PC-9 (cell line): ENCODE data around the gene NFKB2. TPM values are rescaled to one million over a fixed set of nuclear protein-coding genes. Genes with fewer than 3 reads are reported as not detected.

Source experiments
- BruUV-seq: library from RNA; stranded (reverse); fragments of 400-500 nt; replicated peaks from 2 replicates; lab custom pipeline; 2021; lab: Mats Ljungman, UMichigan
- CTCF ChIA-PET: fragments of 300-600 bp; sonication (Branson Sonifier 250); formaldehyde crosslinking; loops from one replicate; lab custom pipeline; 2022; ENCODE audit warnings: antibody characterized with exemption; lab: Charles Lee
- POLR2A ChIA-PET: fragments of 300-600 bp; sonication (Branson Sonifier 250); formaldehyde crosslinking; loops from one replicate; lab custom pipeline; 2022; ENCODE audit warnings: antibody characterized with exemption; ENCODE audit not compliant: unreplicated experiment; lab: Charles Lee
- DNase-seq, 2 experiments: peaks; one replicate each; pipeline versions ENCODE4 v3.0.0 to v3.0.0-alpha.2; 2015 to 2022; ENCODE audit warnings: mixed read lengths in 1 of 2
- H2AFZ ChIP-seq: fragments of 200-600 bp; sonication (generic); 2 replicates; pipeline ENCODE4 v1.8.1; 2017; ENCODE audit warnings: antibody characterized with exemption
- H3F3A ChIP-seq: fragments of 200-600 bp; sonication (generic); 2 replicates; pipeline ENCODE4 v1.8.1; 2017; ENCODE audit warnings: antibody characterized with exemption, mild to moderate bottlenecking, low read depth; ENCODE audit not compliant: insufficient read depth
- H3K27ac ChIP-seq: fragments of 200-600 bp; sonication (generic); 2 replicates; pipeline ENCODE4 v1.6.1; 2016; ENCODE audit warnings: mixed run types
- H3K27me3 ChIP-seq: fragments of 200-600 bp; sonication (generic); 2 replicates; pipeline ENCODE4 v1.6.1; 2016; ENCODE audit warnings: low read depth, mixed run types; ENCODE audit not compliant: insufficient read depth
- H3K36me3 ChIP-seq: fragments of 200-600 bp; sonication (generic); 2 replicates; pipeline ENCODE4 v1.6.1; 2016; ENCODE audit warnings: low read depth, mixed run types
- H3K4me1 ChIP-seq: fragments of 200-600 bp; sonication (generic); replicated peaks from 2 replicates; pipeline ENCODE4 v1.6.1; 2016; ENCODE audit warnings: mixed run types; ENCODE audit not compliant: insufficient read depth
- H3K4me2 ChIP-seq: fragments of 200-600 bp; sonication (generic); 2 replicates; pipeline ENCODE4 v1.6.1; 2017; ENCODE audit warnings: mixed run types
- H3K4me3 ChIP-seq: fragments of 200-600 bp; sonication (generic); 2 replicates; pipeline ENCODE4 v1.6.1; 2016; ENCODE audit warnings: mixed run types
- H3K79me2 ChIP-seq: fragments of 200-600 bp; sonication (generic); 2 replicates; pipeline ENCODE4 v1.6.1; 2017; ENCODE audit warnings: low read depth, mixed run types
- H3K9me2 ChIP-seq: fragments of 200-600 bp; sonication (generic); 2 replicates; pipeline ENCODE4 v1.8.1; 2017; ENCODE audit warnings: mild to moderate bottlenecking; ENCODE audit not compliant: insufficient read depth
- H3K9me3 ChIP-seq: fragments of 200-600 bp; sonication (generic); 2 replicates; pipeline ENCODE4 v1.8.1; 2016; ENCODE audit warnings: low read depth; ENCODE audit not compliant: insufficient read depth
- H4K20me1 ChIP-seq: fragments of 200-600 bp; sonication (generic); 2 replicates; pipeline ENCODE4 v1.8.1; 2017; ENCODE audit not compliant: insufficient read depth
- CTCF ChIP-seq: fragments of 200-600 bp; sonication (generic); conservative IDR thresholded peaks from 2 replicates; pipeline ENCODE4 v1.6.1; 2017; ENCODE audit warnings: mixed run types, antibody characterized with exemption, mild to moderate bottlenecking, moderate library complexity
- EZH2 ChIP-seq: fragments of 200-600 bp; sonication (generic); IDR thresholded peaks from 2 replicates; pipeline ENCODE4 v1.8.0; 2017; ENCODE audit warnings: antibody characterized with exemption, low read depth
- intact Hi-C: fragments of 100-400 bp; cut with micrococcal nuclease; formaldehyde crosslinking; loops from one replicate; pipeline ENCODE4 v1.10.0; 2022; ENCODE audit not compliant: unreplicated experiment
- total RNA-seq: library from RNA; stranded (reverse); gene quantifications from 2 replicates; pipeline ENCODE4 v1.2.3, GENCODE V29; 2021

The NFKB2 gene
- total RNA-seq, 1 experiment from 2014 or later, result 26.3 TPM

DNA sequence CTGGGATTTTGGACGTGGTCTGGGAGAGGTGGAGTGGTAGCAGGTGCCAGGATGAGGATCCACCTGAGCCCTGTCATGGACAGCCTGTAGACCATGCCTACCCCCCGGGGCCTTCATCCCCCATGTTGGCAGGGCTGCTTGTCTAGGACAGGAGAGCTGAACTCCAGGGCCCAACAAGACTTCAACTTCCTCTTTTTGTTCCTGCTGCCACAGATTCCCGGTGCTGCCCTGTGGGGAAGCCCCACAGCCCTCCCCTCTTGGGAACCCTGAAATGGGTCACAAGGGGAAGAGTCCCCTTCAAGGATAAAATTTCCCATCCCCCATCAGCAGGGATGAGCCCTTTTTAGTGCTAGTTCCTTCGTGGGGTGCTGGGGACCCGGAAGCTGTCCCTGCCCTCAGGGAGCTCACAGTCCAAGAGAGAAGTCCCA, 38.1 kb downstream of the NFKB2 start:
- no peak overlapping the region for H2AFZ ChIP-seq
- TF ChIP-seq CTCF, result no peak
- TF ChIP-seq EZH2, result no peak
- no peak overlapping the region for H3K27ac ChIP-seq
- H3K27me3 ChIP-seq, result no peaks in the 10 kb centered on the region
- no peaks in the 10 kb centered on the region for H3K9me3 ChIP-seq
- no peak for DNase-seq
- no peaks in the 10 kb centered on the region for H3K9me2 ChIP-seq
- no TSS peak for BruUV-seq
- H3K4me3 ChIP-seq, result no peak overlapping the region
- no peaks in the 10 kb centered on the region for H3K4me1 ChIP-seq
- H4K20me1 ChIP-seq, result no peaks in the 10 kb centered on the region
- H3K79me2 ChIP-seq, result peaks cover 6% of the 10 kb centered on the region; the same call in 1 of the 2 replicates
- no peaks in the 10 kb centered on the region for H3K36me3 ChIP-seq
- CTCF ChIA-PET, result no interaction called here
- H3F3A ChIP-seq, result no peaks in the 10 kb centered on the region
- H3K4me2 ChIP-seq, result no peak overlapping the region; the same call in 1 of the 2 replicates
- intact Hi-C loops, result no loop called here
- POLR2A ChIA-PET, result no interaction called here

DNA sequence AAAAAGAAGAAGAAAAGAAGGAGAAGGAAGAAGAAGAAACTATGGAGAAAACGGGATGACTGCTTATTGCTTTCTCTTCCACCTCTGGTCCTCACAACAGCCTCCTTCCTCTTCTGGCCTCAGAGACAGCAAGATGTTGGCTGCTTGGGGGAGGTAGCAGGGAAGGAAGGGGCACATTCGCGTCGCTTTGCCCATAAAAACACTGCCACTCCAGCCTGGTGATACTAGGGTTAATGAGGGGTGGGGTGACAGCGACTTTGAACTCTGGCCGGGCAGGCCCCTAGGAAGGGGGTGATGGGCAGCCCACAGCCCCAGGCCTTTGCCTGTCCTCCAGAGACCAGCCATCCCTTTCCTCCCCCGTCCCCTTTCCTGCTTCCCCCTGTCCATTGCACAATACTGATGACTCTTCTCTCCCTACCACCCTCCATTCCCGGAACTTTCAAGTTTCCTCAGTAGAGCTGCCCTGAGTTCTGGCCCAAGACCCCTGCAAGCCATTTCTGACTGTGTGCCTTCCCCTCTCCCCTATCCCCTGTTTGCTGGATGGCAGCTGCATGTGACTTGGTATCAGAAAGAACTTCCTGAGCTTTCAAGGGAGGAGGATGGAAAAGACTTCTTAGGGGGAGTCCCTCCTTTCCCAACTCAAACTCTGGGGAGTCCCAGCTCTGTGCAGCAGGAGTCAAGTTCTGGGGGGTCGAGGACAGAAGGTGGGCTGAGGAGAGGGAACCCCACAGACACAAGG, 39.1 kb downstream of the NFKB2 start:
- CTCF ChIA-PET, result no interaction called here
- BruUV-seq, result no TSS peak
- H4K20me1 ChIP-seq, result no peaks in the 10 kb centered on the region
- H2AFZ ChIP-seq, result no peak overlapping the region
- no peaks in the 10 kb centered on the region for H3F3A ChIP-seq
- no peaks in the 10 kb centered on the region for H3K36me3 ChIP-seq
- no peak for TF ChIP-seq EZH2
- no peak for TF ChIP-seq CTCF
- POLR2A ChIA-PET, result no interaction called here
- H3K4me2 ChIP-seq, result no peak overlapping the region
- H3K27ac ChIP-seq, result no peak overlapping the region
- H3K4me3 ChIP-seq, result no peak overlapping the region
- H3K9me3 ChIP-seq, result no peaks in the 10 kb centered on the region
- H3K4me1 ChIP-seq, result no peaks in the 10 kb centered on the region
- peaks cover 6% of the 10 kb centered on the region; the same call in 1 of the 2 replicates for H3K79me2 ChIP-seq
- intact Hi-C loops, result no loop called here
- no peaks in the 10 kb centered on the region for H3K27me3 ChIP-seq
- no peak for DNase-seq
- no peaks in the 10 kb centered on the region for H3K9me2 ChIP-seq

DNA sequence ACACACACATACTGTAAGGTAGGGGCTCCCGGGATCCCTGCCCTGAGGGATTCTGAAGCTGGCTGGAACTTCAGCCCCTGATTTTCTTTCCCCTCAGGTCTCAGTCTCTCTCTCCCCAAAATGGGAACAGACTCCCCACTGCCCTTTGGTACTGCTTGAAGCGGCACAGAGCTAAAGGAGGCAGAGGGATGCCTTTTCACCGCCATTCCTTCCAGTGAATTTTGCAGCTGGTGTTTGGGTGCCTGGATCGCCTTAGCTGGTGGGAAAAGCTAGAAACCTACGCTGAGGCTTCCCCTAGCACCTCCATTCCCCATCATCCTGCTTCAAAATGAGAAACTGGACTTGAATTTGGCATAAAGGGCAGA, 39.6 kb downstream of the NFKB2 start:
- no peak overlapping the region for H3K4me3 ChIP-seq
- H3F3A ChIP-seq, result no peaks in the 10 kb centered on the region
- ChIA-PET CTCF (no interaction called here), POLR2A (no interaction called here)
- no peaks in the 10 kb centered on the region for H3K4me1 ChIP-seq
- H3K27me3 ChIP-seq, result no peaks in the 10 kb centered on the region
- TF ChIP-seq CTCF (no peak), EZH2 (no peak)
- no peaks in the 10 kb centered on the region for H4K20me1 ChIP-seq
- DNase-seq, result no peak
- H3K4me2 ChIP-seq, result no peak overlapping the region
- no peak overlapping the region for H3K27ac ChIP-seq
- H3K9me3 ChIP-seq, result no peaks in the 10 kb centered on the region
- H2AFZ ChIP-seq, result no peak overlapping the region
- intact Hi-C loops, result no loop called here
- BruUV-seq, result no TSS peak
- H3K36me3 ChIP-seq, result no peaks in the 10 kb centered on the region
- peaks cover 6% of the 10 kb centered on the region; the same call in 1 of the 2 replicates for H3K79me2 ChIP-seq
- no peaks in the 10 kb centered on the region for H3K9me2 ChIP-seq
